H1 (cell line): ENCODE results near the gene TUBB2B. TPM values are rescaled to one million over a fixed set of nuclear protein-coding genes. Genes with fewer than 3 reads are reported as not detected.

ENCODE experiments used
- CBX8 ChIP-seq: fragments of 300-800, 300-1000 bp; sonication (generic); IDR thresholded peaks from 2 replicates; pipeline ENCODE4 v1.7.1; 2016; ENCODE audit warnings: low read depth, low read length, borderline replicate concordance
- CHD7 ChIP-seq: fragments of 300-600 bp; sonication (generic); IDR thresholded peaks from 2 replicates; pipeline ENCODE4 v1.7.1; 2012; ENCODE audit warnings: low read length, moderate library complexity, mild to moderate bottlenecking, inconsistent platforms; ENCODE audit not compliant: insufficient replicate concordance
- GABPA ChIP-seq: IDR thresholded peaks from 2 replicates; pipeline ENCODE4 v1.6.1; 2011; ENCODE audit warnings: mild to moderate bottlenecking, low read length, moderate library complexity, borderline replicate concordance; ENCODE audit not compliant: insufficient read depth
- JUN ChIP-seq: IDR thresholded peaks from 2 replicates; pipeline ENCODE4 v1.6.1; 2011; ENCODE audit warnings: low read depth, mild to moderate bottlenecking, improper control_type of control experiment, low read length
- NRF1 ChIP-seq: IDR thresholded peaks from 2 replicates; pipeline ENCODE4 v1.6.1; 2011; ENCODE audit warnings: mild to moderate bottlenecking, low read depth, low read length, improper control_type of control experiment
- POU5F1 ChIP-seq: IDR thresholded peaks from 2 replicates; pipeline ENCODE4 v1.6.1; 2011; ENCODE audit warnings: low read depth, mild to moderate bottlenecking, low read length, moderate library complexity
- RBBP5 ChIP-seq: IDR thresholded peaks from 2 replicates; pipeline ENCODE4 v1.7.1; 2012; ENCODE audit warnings: low read depth, mild to moderate bottlenecking, inconsistent platforms, low read length, moderate library complexity, borderline replicate concordance
- SAP30 ChIP-seq: fragments of 300-600 bp; sonication (generic); IDR thresholded peaks from 2 replicates; pipeline ENCODE4 v1.7.1; 2012; ENCODE audit warnings: low read length, moderate library complexity, mild to moderate bottlenecking, inconsistent platforms; ENCODE audit not compliant: insufficient read depth, insufficient replicate concordance
- SIX5 ChIP-seq: IDR thresholded peaks from 2 replicates; pipeline ENCODE4 v1.6.1; 2011; ENCODE audit warnings: mild to moderate bottlenecking, low read depth, low read length
- SP4 ChIP-seq: IDR thresholded peaks from 2 replicates; pipeline ENCODE4 v1.6.1; 2012; ENCODE audit warnings: low read length, inconsistent platforms
- TBP ChIP-seq: IDR thresholded peaks from 2 replicates; pipeline ENCODE4 v1.6.1; 2011; ENCODE audit warnings: low read depth, low read length, improper control_type of control experiment
- TEAD4 ChIP-seq: IDR thresholded peaks from 2 replicates; pipeline ENCODE4 v1.6.1; 2012; ENCODE audit warnings: low read depth, low read length, inconsistent platforms, mixed read lengths
- polyA plus RNA-seq, 7 experiments: library from polyadenylated mRNA; depleted of rRNA in 3 of 7; stranded (reverse) in 5 of 7; unstranded in 2 of 7; fragments of >200 nt in 5 of 7; fragments of 200-250 nt in 2 of 7; gene quantifications; 1 replicate in 5 of 7; 2 replicates in 1 of 7; 4 replicates in 1 of 7; pipeline versions ENCODE4 v1.2.1 to v1.2.3, GENCODE V29; 2011 to 2013; ENCODE audit warnings: missing spikeins in 2 of 7, mixed read lengths in 2 of 7
- total RNA-seq: library from RNA; stranded (reverse); fragmentation: NEBNext Ultra II Directional; extraction: Animal tissue kit (Norgen Biotek cat#: 25700); gene quantifications from 2 replicates; pipeline ENCODE4 v1.2.1, GENCODE V29; 2021

TUBB2B gene
- total and polyA plus RNA-seq, 2 of the 8 experiments (the other 6 are each of a cell fraction or from before 2014, with no cell fraction given): 612 to 722 TPM

- TF ChIP-seq CHD7 (no peak), RBBP5 (no peak), TBP (no peak), NRF1 (no peak), JUN (no peak), POU5F1 (no peak), SAP30 (no peak), CBX8 (no peak), GABPA (no peak), SP4 (no peak), SIX5 (no peak), TEAD4 (no peak)
Measured at GRCh38 chr6:3264356-3264755, 36.9 kb upstream of the TUBB2B start (continued).
